Stimulated activated CD8-positive, alpha-beta memory T cell treated with anti-CD3 and anti-CD28 coated beads, Interleukin-4, amount 100 ng/mL, for 1 hour (primary cell): ENCODE data around the gene TEX35.
"Not testable (repeated sequence)": the region's sequence is repeated elsewhere in the genome, so short reads cannot be mapped to it uniquely, and the experiment has no call there.

Source experiments
- DNase-seq, 2 donors: peaks; one replicate each; pipeline ENCODE4 v3.0.0-alpha.2; 2020; ENCODE audit warnings: low read depth in 2 of 2, low spot score in 1 of 2

The TEX35 gene

DNA sequence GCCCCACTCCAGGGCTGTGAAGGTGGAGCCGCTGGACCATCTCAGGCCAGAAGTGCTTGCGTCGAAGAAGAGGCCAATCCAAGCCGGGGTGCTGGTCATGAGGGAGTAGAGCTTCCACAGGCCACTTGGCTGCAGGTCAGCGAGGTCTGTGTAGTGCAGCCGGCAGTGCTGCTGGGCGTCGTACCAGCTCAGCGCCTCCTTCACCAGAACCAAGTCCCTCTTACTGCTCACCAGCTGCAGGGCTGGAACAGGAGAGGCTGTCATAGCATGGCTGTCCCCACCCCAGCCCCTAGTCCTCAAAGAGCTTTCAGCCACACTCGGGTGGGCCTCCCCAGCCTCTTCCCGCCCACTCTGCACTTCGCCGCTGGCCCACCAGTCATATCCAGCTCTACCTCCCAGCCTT is 18.3 kb upstream of the TEX35 start:
- DNase-seq: no peak

DNA sequence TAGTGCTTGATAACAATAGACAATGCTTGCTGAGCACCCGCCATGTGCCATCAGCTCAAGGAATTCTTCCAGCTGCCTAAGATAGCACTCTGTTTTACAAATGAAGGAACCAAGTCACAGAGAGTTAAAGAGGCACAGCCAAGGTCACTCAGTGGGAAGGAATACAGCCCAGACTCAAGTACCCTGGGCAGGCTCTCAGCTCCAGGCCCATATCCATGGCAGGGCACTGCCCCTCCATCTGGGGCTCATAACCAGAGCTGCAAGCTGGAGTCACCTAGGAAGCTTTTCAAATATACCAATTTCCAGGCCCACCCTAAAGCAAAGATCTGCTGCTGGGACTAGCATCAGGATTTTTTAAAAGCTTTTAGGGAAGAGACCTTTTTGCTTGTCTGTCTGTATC is 17.8 kb upstream of the TEX35 start:
- DNase-seq: no peak

DNA sequence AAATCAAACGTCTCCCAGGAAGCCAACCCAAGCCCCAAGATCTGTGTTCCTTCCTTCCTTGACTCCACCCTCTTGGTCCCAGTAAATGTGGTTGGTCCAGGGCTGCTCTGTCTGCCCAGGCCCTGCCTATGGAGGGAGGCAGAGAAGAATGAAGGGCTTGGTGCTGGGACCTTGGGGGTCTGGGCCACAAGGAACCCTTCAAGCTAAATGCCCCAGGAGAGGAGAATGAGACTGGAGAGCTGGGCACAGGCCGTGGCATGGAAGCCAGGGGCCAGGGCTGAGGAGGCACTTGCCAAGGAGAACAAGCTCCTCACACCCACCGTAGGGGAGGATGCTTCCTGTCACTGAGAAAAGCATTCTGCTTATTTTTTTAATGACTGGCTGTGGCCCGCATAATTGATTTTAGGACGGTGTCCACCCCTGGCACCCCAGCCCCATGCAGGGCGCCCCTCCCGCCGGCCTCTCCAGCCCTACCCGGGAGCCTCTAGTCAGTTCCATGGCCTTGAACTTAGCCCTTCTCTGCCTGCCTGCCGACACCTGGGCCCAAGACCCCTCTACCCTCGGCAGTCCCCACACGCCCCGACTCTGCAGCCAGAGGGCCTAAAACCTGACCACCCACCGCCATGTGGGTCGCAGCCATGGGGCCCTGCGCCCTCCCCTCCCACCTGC is 17.0 kb upstream of the TEX35 start:
- DNase-seq: no peak

DNA sequence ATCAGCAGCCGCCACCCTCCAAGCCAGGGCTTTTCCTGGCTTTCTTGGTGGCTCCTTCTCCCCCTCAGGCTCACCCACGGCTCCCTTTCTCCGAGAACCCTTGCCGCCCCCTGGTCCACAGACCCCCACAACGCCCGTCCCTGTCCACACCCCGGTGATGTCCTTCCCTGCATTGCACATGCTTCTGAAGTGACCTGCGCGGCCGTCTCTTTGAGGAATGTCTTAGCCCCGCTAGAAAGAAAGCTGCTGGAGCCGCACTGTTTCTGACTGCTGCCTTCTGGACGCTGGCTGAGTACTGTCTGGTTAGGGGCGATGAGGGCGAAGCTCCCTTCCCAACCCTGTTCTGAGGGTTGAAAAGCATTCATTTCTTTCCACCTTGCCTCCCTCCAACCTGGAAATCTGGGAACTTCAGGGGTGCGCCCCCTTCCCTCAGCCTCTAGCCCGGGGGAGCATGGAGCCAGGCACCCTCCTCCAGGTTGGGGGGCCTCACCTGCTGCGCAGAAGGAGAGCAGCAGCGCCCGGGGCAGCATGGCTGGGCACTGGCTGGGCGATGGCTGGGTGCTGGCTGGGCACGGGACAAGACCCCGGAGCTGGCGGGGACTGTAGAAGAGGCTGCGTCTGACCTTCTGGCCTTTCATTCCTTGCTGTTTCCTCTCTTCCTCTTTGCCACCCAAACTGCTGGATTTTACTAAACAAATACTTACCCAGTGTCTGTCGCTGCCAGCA is 16.3 kb upstream of the TEX35 start, which contains the start of gene CLEC20A:
Gene CLEC20A, minus strand, starts transcription at position 555 of the 726 bp plus-strand sequence. Its CDS starts 25 bp downstream, at position 530.
- no peak for DNase-seq

DNA sequence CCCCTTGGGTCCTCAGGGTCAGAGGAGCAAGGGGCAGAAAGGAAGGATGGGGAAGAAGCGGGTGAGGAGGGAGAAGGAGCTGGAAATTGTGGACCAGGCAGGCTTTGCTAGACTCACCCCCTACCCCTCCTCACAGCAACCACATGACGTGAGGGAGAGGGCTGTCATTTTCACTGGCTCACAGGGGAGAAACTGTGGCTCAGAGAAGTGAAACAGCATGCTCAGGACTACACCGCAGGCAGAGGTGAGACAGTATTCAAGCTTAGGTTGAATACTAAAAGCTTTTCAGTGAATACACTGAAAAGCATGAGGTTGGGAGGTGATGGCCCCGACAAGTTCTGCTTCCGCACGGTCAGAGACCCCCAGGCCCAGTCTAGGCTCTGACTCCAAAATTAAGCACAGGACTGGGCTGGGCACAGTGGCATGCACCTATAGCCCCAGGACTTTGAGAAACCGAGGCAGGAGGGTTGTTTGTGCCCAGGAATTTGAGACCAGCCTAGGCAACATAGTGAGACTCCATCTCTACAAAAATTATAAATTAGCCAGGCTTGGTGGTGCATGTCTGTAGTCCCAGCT is 14.9 kb upstream of the TEX35 start:
- DNase-seq: no peak

DNA sequence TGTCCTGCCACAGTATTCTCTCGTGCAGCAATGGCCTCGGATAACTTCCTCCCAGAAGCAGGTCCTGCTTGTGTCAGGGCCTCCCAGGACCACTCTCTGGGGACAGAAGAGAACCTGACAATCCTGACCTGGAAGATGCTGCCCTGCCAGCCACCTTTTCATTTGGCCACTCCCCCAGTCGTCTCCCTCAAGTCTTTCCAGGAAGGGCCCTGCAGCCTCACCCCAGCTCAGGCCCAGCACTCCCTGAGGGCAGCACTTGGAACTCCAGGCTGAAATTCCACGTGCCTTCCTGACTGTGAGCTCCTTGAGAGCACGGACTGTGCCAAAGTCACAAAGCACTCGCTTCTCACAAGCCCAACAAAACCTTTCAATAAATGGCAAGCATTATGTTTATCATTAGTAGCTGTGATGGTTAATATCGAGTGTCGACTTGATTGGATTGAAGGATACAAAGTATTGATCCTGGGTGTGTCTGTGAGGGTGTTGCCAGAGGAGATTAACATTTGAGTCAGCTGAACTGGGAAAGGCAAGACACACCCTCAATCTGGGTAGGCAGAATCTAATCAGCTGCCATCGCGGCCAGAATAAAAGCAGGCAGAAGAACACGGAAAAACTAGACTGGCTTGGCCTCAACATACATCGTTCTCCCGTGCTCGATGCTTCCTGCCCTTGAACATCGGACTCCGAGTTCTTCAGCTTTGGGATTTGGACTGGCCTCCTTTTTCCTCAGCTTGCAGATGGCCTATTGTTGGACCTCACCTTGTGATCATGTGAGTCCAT is 13.8 kb upstream of the TEX35 start:
- DNase-seq: no peak

DNA sequence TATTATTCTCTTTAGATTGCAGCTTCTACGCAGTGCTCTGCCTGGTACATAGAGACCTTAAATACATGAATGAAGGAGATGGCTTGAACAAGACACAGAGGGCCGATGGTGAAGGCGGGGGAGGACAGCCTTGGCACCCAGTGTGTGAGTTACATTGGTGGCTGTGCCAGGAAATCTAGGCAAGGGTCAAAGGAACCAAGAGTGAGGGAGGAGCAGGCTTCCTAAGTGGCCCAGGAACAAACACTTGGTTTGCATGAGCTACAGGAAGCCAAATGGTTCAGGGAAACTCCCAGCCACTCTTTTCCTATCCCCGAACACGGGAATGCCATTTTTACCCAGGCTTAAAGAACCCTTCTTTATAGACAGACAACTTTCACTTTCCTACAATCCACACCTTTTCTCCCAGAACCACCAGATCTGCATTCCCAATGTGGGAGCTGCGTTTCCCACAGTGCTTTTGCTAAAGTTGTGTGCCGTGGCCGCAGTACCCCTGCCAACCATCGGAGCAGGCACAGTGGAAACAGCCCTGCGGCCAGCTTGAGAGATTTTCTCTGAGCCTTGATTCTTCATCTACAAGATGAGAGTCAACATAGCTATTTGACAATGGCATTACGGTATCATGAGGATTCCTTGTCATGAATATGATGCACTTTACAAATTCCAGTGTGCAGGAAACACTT is 12.7 kb upstream of the TEX35 start:
- DNase-seq: no peak

DNA sequence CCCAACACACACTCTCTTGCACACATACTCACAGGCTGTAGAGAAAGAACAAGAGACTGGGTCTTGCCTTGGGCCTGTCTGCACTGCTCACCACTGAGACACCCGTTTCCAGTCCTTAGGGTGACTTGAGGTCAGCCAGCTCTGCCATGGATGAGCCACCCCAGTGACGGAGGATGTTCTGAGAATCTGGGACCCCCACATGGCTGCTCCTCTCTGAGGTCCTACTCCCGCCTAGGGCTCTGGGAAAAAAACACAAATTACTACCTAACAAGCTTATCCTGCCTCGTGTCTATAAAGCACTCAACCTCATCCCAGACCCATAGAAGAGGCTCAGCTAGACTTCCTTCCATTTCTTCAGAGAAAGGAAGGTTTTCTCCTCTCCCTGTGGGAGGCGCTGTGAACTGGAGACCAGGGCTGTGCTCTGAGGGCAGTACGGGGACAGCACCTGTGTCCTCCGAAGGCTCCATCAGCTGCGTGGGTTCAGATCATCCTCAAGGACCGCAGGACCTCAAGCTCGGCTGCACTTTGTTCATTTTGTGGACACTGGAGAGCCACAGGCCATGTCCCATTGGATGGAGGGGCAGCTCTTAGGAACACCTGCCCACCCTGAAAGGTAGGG is 11.9 kb upstream of the TEX35 start:
- no peak for DNase-seq

DNA sequence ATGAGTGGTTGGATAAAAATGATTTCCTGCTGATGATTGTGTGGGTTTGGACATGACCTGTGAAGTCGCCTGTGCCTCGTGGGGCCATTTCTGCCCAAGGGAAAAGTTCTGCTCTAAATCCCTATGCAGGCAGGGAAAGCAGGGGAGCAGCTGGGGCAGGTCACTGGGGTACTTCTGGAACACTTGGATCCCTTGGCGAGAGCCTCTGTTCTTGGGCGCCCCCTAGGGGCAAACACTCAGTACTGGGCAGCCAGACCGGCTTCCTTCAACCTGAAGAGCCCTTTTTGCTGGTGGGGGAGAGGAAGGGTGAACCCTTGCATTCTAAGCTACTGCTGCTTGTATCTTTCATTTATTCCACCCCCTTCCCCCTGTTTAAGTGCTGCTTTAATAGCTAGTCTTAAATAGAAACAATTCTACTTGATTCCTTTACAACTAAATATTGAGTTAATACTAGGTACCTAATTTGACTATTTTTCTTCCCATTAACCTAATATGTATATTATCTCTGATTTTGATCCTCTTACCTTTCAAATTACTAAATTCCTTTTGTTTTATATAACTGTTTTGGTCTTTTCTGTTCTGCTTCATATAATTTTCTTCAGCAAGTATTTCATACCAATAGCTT is 11.1 kb upstream of the TEX35 start:
- peak; percentile 5 to 12 for DNase-seq

DNA sequence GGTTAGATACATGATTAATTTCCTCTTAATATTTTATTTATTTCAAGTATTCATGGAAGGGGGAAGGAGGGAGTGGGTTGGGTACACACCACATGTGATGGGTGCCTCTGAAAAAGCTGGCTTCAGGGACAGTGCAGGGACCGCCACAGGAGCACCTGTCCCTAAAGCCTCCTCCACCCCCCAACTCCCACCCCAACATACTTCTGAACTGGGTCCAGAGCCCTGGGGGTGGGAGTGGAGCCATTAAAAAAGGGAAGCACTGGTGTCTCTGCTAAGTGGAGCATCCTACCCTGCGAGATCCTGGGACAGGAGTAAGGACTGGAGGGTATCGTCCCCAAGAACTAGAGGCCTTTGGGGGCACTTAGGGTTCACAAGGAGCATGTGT is 10.6 kb upstream of the TEX35 start:
- no peak for DNase-seq

DNA sequence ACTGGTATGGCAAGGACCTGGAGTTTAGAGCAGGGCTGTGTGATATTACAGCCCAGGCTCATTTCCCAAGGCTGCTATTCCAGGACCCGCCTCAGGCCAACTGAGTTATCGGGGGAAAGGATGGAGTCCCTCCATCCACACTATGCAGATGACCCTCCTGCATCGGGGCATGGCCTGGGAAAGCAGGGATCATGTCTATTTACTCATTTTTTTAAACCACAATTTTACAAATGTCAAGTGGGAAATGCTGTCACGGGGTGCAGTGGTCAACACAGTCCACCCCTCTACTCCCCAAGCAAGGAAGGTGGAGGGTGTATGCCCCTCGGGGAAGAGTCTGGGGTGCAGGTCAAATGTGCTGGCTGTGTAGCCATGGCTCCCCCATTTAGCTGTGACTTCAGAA is 10.1 kb upstream of the TEX35 start:
- DNase-seq: no peak

DNA sequence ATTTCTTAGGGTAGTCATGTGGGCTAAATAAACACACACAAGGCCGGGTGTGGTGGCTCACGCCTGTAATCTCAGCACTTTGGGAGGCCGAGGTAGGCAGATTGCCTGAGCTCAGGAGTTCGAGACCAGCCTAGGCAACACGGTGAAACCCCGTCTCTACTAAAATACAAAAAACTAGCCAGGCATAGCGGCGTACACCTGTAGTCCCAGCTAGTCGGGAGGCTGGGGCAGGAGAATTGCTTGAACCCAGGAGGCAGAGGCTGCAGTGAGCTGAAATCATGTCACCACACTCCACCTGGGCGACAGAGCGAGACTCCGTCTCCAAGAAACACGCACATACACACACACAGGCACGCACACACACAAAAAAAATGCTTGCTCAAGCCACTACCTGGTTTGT is 9.6 kb upstream of the TEX35 start:
- DNase-seq: not testable (repeated sequence)

DNA sequence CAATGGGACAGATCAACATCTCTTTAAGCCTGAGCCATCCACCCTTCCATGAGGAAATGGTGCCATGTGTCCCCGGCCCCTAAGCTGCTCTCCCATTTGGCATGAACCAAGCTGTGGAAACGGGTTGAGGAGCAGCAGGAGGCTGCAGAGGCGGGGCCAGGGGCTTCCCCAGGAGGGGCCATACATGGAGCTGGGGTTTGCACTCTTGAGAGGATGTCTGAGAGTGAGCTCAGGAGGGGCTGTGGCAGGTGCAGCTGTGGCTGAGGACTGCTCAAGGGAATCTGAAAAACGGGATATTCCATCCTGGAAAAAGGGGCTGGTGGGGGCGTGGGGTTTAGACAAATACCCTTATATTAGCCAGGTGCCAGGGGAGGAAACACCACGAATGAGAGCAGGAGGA is 9.1 kb upstream of the TEX35 start:
- no peak for DNase-seq

DNA sequence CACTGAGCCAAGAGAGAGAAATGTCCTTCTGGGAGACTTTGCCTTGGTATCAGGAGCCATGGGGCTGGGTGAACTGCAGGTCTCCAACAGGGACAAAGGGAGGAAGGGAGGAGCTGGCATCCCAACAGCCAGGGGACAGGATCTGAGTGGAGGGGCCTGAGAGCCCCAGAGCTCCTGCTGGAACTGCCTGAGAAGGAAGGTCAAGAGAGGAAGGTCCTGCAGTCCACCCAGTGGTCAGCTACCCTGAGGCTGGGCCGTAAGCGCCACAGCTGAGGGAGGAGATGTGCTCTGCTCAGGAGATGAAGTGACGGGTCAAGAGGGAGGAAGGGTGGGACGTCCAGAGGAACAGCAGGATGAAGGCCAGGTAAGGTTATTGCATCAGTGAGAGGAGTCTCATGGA is 8.6 kb upstream of the TEX35 start:
- no peak for DNase-seq

DNA sequence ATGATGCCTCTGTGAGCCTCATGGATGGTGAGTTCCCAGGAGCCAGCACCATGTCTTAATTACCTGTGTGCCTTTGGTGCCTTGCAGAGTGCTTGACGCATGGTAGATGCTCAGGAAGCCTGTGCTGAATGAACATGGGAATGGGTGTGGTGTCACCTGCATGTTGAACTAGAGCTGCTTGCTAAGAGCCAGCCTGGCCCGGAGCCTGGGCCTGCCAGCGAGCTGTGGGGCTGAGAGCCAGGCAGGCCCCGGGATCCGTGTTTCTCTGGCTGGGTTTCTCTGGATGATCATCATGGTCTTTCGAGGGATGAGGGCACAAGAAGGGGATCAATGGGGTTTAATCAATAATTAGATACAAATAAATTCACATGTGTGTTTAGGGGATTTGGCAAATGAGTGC is 6.7 kb upstream of the TEX35 start:
- no peak for DNase-seq

DNA sequence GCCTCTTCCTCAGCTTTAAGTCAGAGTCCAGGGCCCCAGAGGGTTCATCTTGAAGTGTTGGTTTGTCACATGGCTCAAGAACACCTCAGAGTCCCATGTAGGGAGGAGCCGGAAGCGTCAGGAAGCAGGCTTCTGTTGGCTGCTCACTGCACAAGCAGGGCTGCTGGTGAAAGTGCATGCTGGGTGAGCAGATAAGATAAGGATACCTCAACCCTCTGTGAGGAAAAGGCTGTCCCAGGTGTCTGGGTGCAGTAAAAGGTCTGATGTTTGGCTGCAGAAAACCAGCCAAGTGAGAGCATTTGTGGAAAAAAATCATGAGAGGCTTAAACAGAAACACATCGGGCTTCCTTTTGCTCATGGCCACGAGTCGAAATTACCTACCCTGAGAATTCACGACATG is 6.2 kb upstream of the TEX35 start:
- DNase-seq: no peak

DNA sequence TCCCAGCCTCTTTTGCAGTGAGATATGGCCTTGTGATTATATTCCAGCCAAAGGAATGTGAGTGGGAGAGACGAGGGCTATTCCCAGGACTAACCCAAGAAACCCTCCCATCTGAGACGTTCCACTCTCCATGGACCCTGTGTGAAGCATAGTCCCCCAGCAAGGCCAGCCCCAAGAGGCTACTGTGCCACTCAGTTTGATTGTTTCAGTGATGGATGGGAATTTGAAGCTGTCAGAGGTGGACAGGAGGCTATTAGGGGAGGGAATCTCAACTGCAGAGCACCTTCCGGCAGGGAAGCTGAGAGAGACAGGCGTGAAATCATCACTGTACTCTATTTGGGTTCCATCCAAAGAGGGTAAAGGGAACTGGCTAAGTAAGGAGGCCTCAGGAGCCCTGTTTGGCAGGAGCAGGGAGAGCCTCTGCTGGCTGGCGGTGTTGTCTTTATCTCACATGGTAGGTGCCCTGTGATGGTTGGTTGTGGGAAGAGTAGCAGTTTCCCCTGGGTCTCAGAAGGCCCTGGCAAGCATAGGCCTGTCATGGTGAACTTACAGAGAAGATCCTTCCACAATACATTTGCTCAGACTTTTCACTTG is 3.4 kb upstream of the TEX35 start:
- DNase-seq: no peak

DNA sequence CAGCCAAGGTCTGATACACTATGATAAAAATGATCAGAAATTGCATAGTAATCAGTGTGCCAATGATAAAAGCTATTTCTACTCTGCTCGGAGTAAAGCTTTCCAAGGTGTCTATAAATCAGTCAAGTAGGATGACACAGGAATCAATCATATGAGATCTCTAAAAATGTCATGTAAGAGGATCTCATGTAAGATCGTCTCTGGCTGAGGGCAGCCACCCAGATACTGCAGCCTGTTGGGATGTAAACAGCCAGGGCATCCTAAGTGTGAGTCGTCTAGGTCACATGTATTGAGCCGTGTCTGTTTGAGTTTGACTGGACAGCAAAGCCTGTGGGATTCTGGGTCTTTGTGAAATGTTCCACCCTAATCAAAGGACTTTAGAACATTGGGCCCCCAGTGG is 2.8 kb upstream of the TEX35 start:
- no peak for DNase-seq

DNA sequence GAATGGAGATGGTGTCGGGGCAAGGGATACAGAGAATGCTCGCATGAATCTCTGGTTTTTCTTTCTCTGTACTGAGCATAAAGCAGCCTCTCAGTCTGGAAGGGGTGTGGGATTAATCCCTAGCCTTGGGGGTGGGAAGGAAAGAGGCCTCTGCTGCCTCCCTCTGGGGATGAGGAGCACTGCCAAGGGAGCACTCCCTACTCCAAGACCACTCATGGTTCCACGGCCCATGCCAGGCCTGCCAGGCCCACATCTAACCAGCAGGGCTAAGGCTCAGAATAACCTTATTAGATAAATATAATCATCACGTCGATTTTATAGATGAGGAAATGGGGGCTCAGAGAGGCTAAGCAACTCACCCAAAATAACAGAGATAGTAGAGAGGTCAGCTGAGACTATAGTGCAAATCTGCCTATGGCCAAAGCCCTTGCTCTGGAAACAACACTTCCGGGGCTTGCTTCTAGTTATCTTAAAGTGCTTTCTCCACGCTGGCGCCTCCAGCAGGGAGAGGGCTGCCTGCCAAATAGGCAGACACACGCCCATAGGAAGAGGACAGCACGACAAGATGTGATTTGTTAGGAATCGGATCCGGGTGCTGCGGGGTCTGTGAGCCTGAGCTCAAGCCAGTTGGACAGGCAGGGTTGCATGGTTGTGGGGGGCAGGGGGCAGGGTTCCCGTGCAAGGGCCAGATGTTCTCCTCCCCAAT is 522 bp downstream of the TEX35 start:
- DNase-seq: no peak
